A549 (cell line): Measurements from ENCODE around the gene SORT1. TPM values are rescaled to one million over a fixed set of nuclear protein-coding genes. Genes with fewer than 3 reads are reported as not detected.

Experiments
- ATAC-seq, 2 experiments: fragments of 200-7000 bp in 1 of 2; fragments of >200 bp in 1 of 2; cut with Nextera tagmentation in 1 of 2; cut with Tn5 transposase in 1 of 2; 3 replicates each; pipeline versions ENCODE4 v1.8.0 to v1.9.1; 2018 to 2020; ENCODE audit warnings: mild to moderate bottlenecking in 1 of 2, moderate library complexity in 1 of 2
- CTCF ChIA-PET: fragments of 300-600 bp; sonication (Branson Sonifier 250); formaldehyde crosslinking; extraction: SDS; loops from one replicate; lab custom pipeline; 2021; ENCODE audit warnings: antibody characterized with exemption, inconsistent platforms; lab: Yijun Ruan, JAX
- POLR2A ChIA-PET: fragments of 350-600 bp; formaldehyde crosslinking; extraction: SDS; loops from one replicate; lab custom pipeline; 2021; ENCODE audit warnings: antibody characterized with exemption, inconsistent platforms; lab: Yijun Ruan, JAX
- DNase-seq, 2 experiments: peaks; one replicate each; pipeline versions ENCODE4 v3.0.0 to v3.0.0-alpha.2; 2011 to 2016; ENCODE audit warnings: low read depth in 1 of 2, low spot score in 1 of 2
- FAIRE-seq: peaks from 2 replicates; lab custom pipeline; 2011; peaks lifted over from hg19 to GRCh38; lab: Jason Lieb, UNC
- H3K27ac ChIP-seq, 2 experiments: fragments of >200 bp; sonication (Bioruptor Twin); formaldehyde crosslinking; 3 replicates each; pipeline ENCODE4 v1.5.1; 2016 to 2017
- H3K4me1 ChIP-seq: fragments of >200 bp; sonication (Bioruptor Twin); formaldehyde crosslinking; 3 replicates; pipeline ENCODE4 v1.6.1; 2016
- H3K4me2 ChIP-seq: fragments of >200 bp; sonication (Bioruptor Twin); formaldehyde crosslinking; 3 replicates; pipeline ENCODE4 v1.6.1; 2016
- H3K4me3 ChIP-seq: fragments of >200 bp; sonication (Bioruptor Twin); formaldehyde crosslinking; 3 replicates; pipeline ENCODE4 v1.5.1; 2016
- H3K9me3 ChIP-seq: fragments of >200 bp; sonication (Bioruptor Twin); formaldehyde crosslinking; 3 replicates; pipeline ENCODE4 v1.6.1; 2016
- BHLHE40 ChIP-seq: IDR thresholded peaks from 2 replicates; pipeline ENCODE4 v1.6.1; 2012; ENCODE audit warnings: low read depth, low read length, inconsistent platforms
- CBX2 ChIP-seq: fragments of 200-600 bp; sonication (generic); IDR thresholded peaks from 2 replicates; pipeline ENCODE4 v1.6.1; 2016; ENCODE audit warnings: low read depth, mild to moderate bottlenecking, borderline replicate concordance
- CHD2 ChIP-seq: fragments of 150-350 bp; IDR thresholded peaks from 2 replicates; pipeline ENCODE4 v1.6.1; 2014; ENCODE audit warnings: low read length; ENCODE audit not compliant: partially characterized antibody
- EHF ChIP-seq: fragments of 250-450 bp; sonication (Bioruptor Pico); IDR thresholded peaks from 2 replicates; pipeline ENCODE4 v1.5.0; 2020; ENCODE audit warnings: mild to moderate bottlenecking
- EHMT2 ChIP-seq: fragments of 200-600 bp; sonication (generic); IDR thresholded peaks from 2 replicates; pipeline ENCODE4 v1.6.1; 2016; ENCODE audit warnings: antibody characterized with exemption, low read depth, mild to moderate bottlenecking, moderate library complexity
- EP300 ChIP-seq, 2 experiments: fragments of >200 bp; sonication (Bioruptor Twin); formaldehyde crosslinking; IDR thresholded peaks; 2 replicates in 1 of 2; 3 replicates in 1 of 2; pipeline ENCODE4 v1.6.1; 2016 to 2017
- ESRRA ChIP-seq: fragments of 150-350 bp; IDR thresholded peaks from 2 replicates; pipeline ENCODE4 v1.6.1; 2014; ENCODE audit warnings: mild to moderate bottlenecking, low read length, borderline replicate concordance
- FOSB ChIP-seq: fragments of 250-450 bp; sonication (Bioruptor Pico); IDR thresholded peaks from 2 replicates; pipeline ENCODE4 v1.5.0; 2020; ENCODE audit warnings: mild to moderate bottlenecking, moderate library complexity
- HOXA7 ChIP-seq: fragments of 250-450 bp; sonication (Bioruptor Pico); IDR thresholded peaks from 2 replicates; pipeline ENCODE4 v1.5.0; 2020; ENCODE audit warnings: mild to moderate bottlenecking, moderate library complexity
- HOXB5 ChIP-seq: fragments of 250-450 bp; sonication (Bioruptor Pico); IDR thresholded peaks from 2 replicates; pipeline ENCODE4 v1.5.0; 2020; ENCODE audit warnings: mild to moderate bottlenecking, moderate library complexity
- JUN ChIP-seq, 2 experiments: fragments of >200 bp; sonication (Bioruptor Twin); formaldehyde crosslinking; IDR thresholded peaks; 2 replicates in 1 of 2; 3 replicates in 1 of 2; pipeline ENCODE4 v1.6.1; 2016 to 2017
- JUNB ChIP-seq: fragments of >200 bp; sonication (Bioruptor Twin); formaldehyde crosslinking; IDR thresholded peaks from 2 replicates; pipeline ENCODE4 v1.6.1; 2016
- MAZ ChIP-seq: fragments of 150-350 bp; IDR thresholded peaks from 2 replicates; pipeline ENCODE4 v1.6.1; 2014; ENCODE audit warnings: antibody characterized with exemption, low read depth, low read length, borderline replicate concordance
- NR3C1 ChIP-seq: fragments of >200 bp; sonication (Bioruptor Twin); formaldehyde crosslinking; IDR thresholded peaks from 3 replicates; pipeline ENCODE4 v1.6.1; 2017
- PHF8 ChIP-seq: fragments of 200-600 bp; sonication (generic); IDR thresholded peaks from 2 replicates; pipeline ENCODE4 v1.6.1; 2016; ENCODE audit warnings: low read depth, mild to moderate bottlenecking, antibody characterized with exemption, moderate library complexity, borderline replicate concordance
- POLR2A ChIP-seq: IDR thresholded peaks from 2 replicates; pipeline ENCODE4 v1.6.1; 2012; ENCODE audit warnings: mild to moderate bottlenecking, low read length
- SREBF2 ChIP-seq: fragments of 450-650 bp; IDR thresholded peaks from 2 replicates; pipeline ENCODE4 v1.6.1; 2014; ENCODE audit warnings: mild to moderate bottlenecking, moderate library complexity
- TP53 ChIP-seq: fragments of 250-450 bp; sonication (Bioruptor Pico); IDR thresholded peaks from 2 replicates; pipeline ENCODE4 v1.5.0; 2021; ENCODE audit warnings: mild to moderate bottlenecking, moderate library complexity
- ZC3H11A ChIP-seq: fragments of 450-650 bp; IDR thresholded peaks from 2 replicates; pipeline ENCODE4 v1.6.1; 2014; ENCODE audit warnings: antibody characterized with exemption, mild to moderate bottlenecking
- ZFP36 ChIP-seq: fragments of 450-650 bp; IDR thresholded peaks from 2 replicates; pipeline ENCODE4 v1.6.1; 2014; ENCODE audit warnings: borderline replicate concordance; ENCODE audit not compliant: partially characterized antibody
- WGBS: methylation state at CpG from one replicate; pipeline ENCODE4 v1.1.6; 2017; ENCODE audit errors: missing lambda C conversion rate; 5-methylcytosine and 5-hydroxymethylcytosine counted together
- polyA plus RNA-seq, 4 experiments: library from polyadenylated mRNA; depleted of rRNA in 3 of 4; stranded (reverse); fragments of >200 nt; fragmentation: RNase III in 1 of 4; extraction: RNeasy Plus Mini Kit Qiagen cat#74134 plus additional on column Dnase treatment in 1 of 4; gene quantifications; 2 replicates in 3 of 4; 3 replicates in 1 of 4; pipeline ENCODE4 v1.2.3, GENCODE V29; 2011 to 2017
- TF ChIP-seq, protein P1 (sequence below): fragments of 150-350 bp; IDR thresholded peaks from 2 replicates; pipeline ENCODE4 v1.6.1; 2014; ENCODE audit warnings: low read depth, mild to moderate bottlenecking, low read length
- TF ChIP-seq, protein P2 (sequence below): fragments of 250-450 bp; sonication (Bioruptor Pico); IDR thresholded peaks from 2 replicates; pipeline ENCODE4 v1.5.0; 2020; ENCODE audit warnings: low read depth, mild to moderate bottlenecking, moderate library complexity
- TF ChIP-seq, protein P3 (sequence below): fragments of 250-450 bp; sonication (Bioruptor Pico); IDR thresholded peaks from 2 replicates; pipeline ENCODE4 v1.5.0; 2021; ENCODE audit warnings: mild to moderate bottlenecking, moderate library complexity, borderline replicate concordance
- TF ChIP-seq, protein P4 (sequence below): fragments of >200 bp; sonication (Bioruptor Twin); formaldehyde crosslinking; IDR thresholded peaks from 3 replicates; pipeline ENCODE4 v1.5.1; 2016

The SORT1 gene
- polyA plus RNA-seq, 2 of the 4 experiments (the other 2 are of a cell fraction) = 6.0 to 14.7 TPM

DNA sequence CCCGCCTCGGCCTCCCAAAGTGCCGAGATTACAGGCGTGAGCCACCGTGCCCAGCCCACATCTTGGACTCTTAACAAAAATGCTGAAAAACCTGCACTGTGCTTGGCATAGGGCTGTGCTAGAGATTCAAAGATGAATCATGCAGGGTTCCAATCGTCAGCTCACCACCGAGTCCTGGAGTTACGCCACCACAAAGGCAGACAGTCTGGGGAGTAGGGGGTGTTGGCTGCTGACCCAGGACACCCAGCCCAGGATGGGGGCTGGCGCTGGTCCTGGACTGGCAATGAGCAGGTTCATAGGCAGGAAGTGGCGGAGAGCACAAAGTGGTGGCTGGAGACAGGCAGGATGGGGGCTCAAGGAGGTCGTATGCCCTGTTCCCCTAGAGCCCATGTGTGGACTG is 130.8 kb downstream of the SORT1 start:
- H3K4me1 ChIP-seq = no peaks in the 10 kb centered on the region; the same call in 2 of the 3 replicates
- TF ChIP-seq, protein P1, sequence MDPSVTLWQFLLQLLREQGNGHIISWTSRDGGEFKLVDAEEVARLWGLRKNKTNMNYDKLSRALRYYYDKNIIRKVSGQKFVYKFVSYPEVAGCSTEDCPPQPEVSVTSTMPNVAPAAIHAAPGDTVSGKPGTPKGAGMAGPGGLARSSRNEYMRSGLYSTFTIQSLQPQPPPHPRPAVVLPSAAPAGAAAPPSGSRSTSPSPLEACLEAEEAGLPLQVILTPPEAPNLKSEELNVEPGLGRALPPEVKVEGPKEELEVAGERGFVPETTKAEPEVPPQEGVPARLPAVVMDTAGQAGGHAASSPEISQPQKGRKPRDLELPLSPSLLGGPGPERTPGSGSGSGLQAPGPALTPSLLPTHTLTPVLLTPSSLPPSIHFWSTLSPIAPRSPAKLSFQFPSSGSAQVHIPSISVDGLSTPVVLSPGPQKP = no peak
- TF ChIP-seq JUNB (no peak), HOXA7 (CRISPR knock-in tag) (no peak)
- no peak overlapping the region for H3K4me3 ChIP-seq
- ATAC-seq = no peak
- no peak for DNase-seq
- H3K4me2 ChIP-seq = no peak overlapping the region
- CTCF ChIA-PET = interaction anchor here (1.2 to 2.1 kb wide), 2 partner anchors 10 to 132 kb away, joined by 3 to 8 read pairs; no protein-coding TSS in a partner anchor
- POLR2A ChIA-PET = no interaction called here
- H3K9me3 ChIP-seq = no peaks in the 10 kb centered on the region
- H3K27ac ChIP-seq = no peak overlapping the region
- WGBS = 86% methylated on average over 11 of the region's 11 CpGs
- FAIRE-seq = no peak

DNA sequence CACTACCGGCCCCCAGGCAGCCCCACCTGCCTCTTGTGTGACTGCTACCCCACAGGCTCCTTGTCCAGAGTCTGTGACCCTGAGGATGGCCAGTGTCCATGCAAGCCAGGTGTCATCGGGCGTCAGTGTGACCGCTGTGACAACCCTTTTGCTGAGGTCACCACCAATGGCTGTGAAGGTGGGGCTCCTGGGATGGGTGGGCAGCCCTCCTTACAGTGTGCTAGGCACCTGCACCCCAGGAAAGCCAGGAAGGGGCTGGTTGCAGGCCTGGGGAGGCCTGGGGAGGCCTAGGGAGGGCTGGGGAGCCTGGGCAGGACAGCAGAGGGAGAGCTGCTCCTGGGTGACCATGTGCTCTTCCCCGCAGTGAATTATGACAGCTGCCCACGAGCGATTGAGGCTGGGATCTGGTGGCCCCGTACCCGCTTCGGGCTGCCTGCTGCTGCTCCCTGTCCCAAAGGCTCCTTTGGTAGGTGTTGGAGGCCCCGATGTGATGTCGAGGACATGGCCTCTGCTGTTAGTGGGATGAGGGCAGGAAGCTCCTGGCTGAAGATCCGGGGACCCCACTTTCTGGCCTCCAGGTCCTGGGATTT is 131.9 kb downstream of the SORT1 start:
- 96% methylated on average over 9 of the region's 13 CpGs for WGBS
- CTCF ChIA-PET = interaction anchor here (0.8 to 4.1 kb wide), 4 partner anchors 10 to 133 kb away, joined by 3 to 69 read pairs (median 16); partner anchors contain the start of gene SORT1
- Histone ChIP-seq H3K4me3 (no peak overlapping the region), H3K4me2 (no peak overlapping the region), H3K9me3 (no peaks in the 10 kb centered on the region), H3K27ac (no peak overlapping the region), H3K4me1 (no peaks in the 10 kb centered on the region; the same call in 2 of the 3 replicates)
- DNase-seq = no peak
- TF ChIP-seq HOXB5 (CRISPR knock-in tag) (no peak), POLR2A (no peak), ZC3H11A (no peak), ZFP36 (no peak), TP53 (CRISPR knock-in tag) (no peak), PHF8 (no peak), EHMT2 (no peak), FOSB (CRISPR knock-in tag) (no peak), MAZ (no peak), JUN (IDR thresholded peaks at IDR 0.05) (no peak), JUNB (no peak)
- TF ChIP-seq, protein P2, sequence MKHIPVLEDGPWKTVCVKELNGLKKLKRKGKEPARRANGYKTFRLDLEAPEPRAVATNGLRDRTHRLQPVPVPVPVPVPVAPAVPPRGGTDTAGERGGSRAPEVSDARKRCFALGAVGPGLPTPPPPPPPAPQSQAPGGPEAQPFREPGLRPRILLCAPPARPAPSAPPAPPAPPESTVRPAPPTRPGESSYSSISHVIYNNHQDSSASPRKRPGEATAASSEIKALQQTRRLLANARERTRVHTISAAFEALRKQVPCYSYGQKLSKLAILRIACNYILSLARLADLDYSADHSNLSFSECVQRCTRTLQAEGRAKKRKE = no peak
- TF ChIP-seq, protein P3, sequence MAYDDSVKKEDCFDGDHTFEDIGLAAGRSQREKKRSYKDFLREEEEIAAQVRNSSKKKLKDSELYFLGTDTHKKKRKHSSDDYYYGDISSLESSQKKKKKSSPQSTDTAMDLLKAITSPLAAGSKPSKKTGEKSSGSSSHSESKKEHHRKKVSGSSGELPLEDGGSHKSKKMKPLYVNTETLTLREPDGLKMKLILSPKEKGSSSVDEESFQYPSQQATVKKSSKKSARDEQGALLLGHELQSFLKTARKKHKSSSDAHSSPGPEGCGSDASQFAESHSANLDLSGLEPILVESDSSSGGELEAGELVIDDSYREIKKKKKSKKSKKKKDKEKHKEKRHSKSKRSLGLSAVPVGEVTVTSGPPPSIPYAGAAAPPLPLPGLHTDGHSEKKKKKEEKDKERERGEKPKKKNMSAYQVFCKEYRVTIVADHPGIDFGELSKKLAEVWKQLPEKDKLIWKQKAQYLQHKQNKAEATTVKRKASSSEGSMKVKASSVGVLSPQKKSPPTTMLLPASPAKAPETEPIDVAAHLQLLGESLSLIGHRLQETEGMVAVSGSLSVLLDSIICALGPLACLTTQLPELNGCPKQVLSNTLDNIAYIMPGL (CRISPR knock-in tag) = no peak
- TF ChIP-seq, protein P4, sequence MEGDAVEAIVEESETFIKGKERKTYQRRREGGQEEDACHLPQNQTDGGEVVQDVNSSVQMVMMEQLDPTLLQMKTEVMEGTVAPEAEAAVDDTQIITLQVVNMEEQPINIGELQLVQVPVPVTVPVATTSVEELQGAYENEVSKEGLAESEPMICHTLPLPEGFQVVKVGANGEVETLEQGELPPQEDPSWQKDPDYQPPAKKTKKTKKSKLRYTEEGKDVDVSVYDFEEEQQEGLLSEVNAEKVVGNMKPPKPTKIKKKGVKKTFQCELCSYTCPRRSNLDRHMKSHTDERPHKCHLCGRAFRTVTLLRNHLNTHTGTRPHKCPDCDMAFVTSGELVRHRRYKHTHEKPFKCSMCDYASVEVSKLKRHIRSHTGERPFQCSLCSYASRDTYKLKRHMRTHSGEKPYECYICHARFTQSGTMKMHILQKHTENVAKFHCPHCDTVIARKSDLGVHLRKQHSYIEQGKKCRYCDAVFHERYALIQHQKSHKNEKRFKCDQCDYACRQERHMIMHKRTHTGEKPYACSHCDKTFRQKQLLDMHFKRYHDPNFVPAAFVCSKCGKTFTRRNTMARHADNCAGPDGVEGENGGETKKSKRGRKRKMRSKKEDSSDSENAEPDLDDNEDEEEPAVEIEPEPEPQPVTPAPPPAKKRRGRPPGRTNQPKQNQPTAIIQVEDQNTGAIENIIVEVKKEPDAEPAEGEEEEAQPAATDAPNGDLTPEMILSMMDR = no peak
- POLR2A ChIA-PET = no interaction called here
- no peak for FAIRE-seq
- no peak for ATAC-seq

DNA sequence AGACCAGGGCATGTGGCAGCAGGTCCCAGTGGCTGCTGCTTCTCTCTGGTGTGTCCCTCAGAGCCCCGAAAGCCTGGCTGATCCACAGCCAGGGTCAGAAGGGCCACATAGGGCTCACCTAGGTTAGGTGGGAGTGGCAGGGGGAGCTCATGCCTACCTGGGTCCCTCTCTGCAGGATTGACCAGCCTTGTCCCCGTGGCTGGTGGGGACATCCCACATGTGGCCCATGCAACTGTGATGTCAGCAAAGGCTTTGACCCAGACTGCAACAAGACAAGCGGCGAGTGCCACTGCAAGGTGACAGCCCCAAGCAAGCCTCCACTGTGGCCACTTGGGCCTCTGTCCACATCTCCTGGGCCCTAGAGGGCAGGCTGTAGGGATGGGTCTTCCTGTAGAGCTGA is 132.7 kb downstream of the SORT1 start:
- WGBS = 86% methylated on average over 1 of the region's 4 CpGs
- Histone ChIP-seq H3K27ac (no peak overlapping the region), H3K4me2 (no peak overlapping the region), H3K9me3 (no peaks in the 10 kb centered on the region), H3K4me3 (no peak overlapping the region), H3K4me1 (no peaks in the 10 kb centered on the region; the same call in 2 of the 3 replicates)
- ChIA-PET POLR2A (no interaction called here), CTCF (interaction anchor here (0.5 to 4.1 kb wide), 11 partner anchors 8 to 188 kb away, joined by 3 to 69 read pairs (median 5); partner anchors contain the start of genes PSRC1 and SORT1)
- FAIRE-seq (no peak), ATAC-seq (no peak), DNase-seq (no peak)
- no peak for TF ChIP-seq EP300 (IDR thresholded peaks at IDR 0.05)
- TF ChIP-seq SREBF2 = no peak
- TF ChIP-seq, protein P2 = no peak
- TF ChIP-seq JUN (IDR thresholded peaks at IDR 0.05) = no peak
- no peak for TF ChIP-seq CBX2
- TF ChIP-seq NR3C1 = no peak
- no peak for TF ChIP-seq EHF (CRISPR knock-in tag)
- no peak for TF ChIP-seq HOXA7 (CRISPR knock-in tag)
- no peak for TF ChIP-seq MAZ
- TF ChIP-seq CHD2 = no peak
- no peak for TF ChIP-seq BHLHE40
- TF ChIP-seq ESRRA = no peak
- TF ChIP-seq PHF8 = no peak
- no peak for TF ChIP-seq HOXB5 (CRISPR knock-in tag)
